ENCODE measurements around the gene MAPKAPK5. TPM values are rescaled to one million over a fixed set of nuclear protein-coding genes. Genes with fewer than 3 reads are reported as not detected.
"Not testable (repeated sequence)": the region's sequence is repeated elsewhere in the genome, so short reads cannot be mapped to it uniquely, and the experiment has no call there.

MAPKAPK5 gene, protein sequence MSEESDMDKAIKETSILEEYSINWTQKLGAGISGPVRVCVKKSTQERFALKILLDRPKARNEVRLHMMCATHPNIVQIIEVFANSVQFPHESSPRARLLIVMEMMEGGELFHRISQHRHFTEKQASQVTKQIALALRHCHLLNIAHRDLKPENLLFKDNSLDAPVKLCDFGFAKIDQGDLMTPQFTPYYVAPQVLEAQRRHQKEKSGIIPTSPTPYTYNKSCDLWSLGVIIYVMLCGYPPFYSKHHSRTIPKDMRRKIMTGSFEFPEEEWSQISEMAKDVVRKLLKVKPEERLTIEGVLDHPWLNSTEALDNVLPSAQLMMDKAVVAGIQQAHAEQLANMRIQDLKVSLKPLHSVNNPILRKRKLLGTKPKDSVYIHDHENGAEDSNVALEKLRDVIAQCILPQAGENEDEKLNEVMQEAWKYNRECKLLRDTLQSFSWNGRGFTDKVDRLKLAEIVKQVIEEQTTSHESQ
- total RNA-seq: 24.0 TPM

DNA sequence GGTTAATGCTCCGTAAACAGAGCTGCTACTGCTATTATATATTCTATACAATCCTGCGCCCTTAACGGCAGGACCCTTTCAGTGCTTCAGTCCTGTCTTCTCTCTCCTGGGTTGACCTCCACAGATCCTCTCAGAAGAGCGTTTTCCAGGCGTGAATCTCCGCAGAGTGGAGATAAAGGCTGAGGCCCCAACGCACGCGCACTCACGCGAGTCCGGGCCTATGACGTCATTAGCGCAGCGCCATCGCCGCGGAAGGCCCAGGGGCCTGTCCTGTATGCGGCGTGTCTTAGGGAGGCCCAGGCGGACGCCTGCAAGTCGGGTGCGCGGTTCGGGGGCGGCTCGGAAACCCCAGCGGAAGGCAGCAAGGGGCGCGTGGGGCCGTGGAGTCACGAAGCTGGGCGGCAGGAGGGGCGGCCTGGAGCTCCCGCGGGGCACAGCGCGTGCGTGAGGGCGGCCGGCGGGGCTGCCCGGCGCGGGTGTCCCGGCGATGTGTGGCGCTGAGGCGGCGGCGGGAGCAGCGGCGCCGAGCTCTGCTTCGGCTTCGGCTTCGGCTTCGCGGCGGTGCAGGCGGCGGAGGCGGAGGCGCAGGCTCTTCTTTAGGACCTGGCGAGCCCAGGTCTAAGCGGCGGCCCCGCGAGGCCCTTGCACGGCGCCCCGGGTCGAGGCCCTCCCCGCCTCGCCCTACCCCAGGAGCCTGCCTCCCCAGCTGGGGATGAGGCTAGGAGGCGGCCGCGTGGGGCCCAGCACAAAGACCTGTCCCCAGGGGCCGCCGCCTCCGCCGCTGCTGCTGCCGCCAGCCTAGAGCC lies at the start of gene MAPKAPK5:
MAPKAPK5 (plus strand) TSS at position 479 of the 806 bp plus-strand sequence. CDS start 506 bp downstream, outside the sequence.
- ATAC-seq: peak; percentile 97

DNA sequence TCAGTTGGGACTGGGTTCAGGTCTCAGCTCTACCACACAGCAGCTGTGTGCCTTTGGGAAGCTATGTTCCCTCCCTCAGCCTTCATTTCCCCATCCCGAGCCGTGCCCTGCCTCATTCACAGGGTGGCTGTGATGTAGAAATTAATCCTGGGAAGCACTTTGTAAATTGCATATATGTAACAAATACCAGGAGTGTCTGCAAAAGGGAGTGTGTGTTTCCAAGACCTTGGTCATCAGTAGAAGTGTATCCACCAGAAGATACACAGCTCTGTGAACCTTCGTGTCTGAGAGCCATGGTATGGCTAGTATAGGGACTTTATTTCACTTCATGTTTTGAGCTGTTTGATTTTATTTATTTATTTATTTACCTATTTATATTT lies 49.2 kb upstream of the MAPKAPK5 start:
- ATAC-seq: no peak

DNA sequence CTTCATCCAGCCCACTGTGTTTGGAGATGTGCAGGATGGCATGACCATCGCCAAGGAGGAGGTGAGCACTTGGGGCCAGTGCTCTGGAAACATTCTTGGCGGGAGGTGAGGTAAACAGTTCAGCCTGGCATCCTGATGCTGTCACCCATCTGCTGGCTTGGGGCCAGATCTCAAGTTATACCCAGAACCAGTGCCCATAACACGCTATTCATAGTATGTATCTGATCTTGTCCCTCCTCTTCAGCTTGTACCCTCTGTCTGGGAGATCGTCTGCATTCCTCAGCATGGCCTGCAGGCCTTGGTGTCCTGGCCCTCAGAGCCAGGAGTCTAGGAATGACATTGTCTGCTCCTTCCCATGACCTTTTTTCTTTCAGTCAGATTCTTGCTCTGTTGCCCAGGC lies 43.8 kb upstream of the MAPKAPK5 start:
- ATAC-seq: no peak

DNA sequence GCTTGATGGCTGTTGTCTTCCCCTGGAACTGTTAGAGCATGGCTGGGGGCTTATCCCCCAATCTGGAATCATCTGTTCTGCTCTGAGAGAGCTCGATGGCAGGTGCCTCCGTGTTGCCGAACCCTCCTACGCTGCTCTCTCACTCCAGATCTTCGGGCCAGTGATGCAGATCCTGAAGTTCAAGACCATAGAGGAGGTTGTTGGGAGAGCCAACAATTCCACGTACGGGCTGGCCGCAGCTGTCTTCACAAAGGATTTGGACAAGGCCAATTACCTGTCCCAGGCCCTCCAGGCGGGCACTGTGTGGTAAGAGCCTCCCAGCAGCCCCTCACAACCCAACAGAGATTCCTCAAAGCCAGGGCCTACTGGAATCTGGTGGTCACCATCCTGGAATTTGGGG lies 42.3 kb upstream of the MAPKAPK5 start:
- ATAC-seq: no peak

DNA sequence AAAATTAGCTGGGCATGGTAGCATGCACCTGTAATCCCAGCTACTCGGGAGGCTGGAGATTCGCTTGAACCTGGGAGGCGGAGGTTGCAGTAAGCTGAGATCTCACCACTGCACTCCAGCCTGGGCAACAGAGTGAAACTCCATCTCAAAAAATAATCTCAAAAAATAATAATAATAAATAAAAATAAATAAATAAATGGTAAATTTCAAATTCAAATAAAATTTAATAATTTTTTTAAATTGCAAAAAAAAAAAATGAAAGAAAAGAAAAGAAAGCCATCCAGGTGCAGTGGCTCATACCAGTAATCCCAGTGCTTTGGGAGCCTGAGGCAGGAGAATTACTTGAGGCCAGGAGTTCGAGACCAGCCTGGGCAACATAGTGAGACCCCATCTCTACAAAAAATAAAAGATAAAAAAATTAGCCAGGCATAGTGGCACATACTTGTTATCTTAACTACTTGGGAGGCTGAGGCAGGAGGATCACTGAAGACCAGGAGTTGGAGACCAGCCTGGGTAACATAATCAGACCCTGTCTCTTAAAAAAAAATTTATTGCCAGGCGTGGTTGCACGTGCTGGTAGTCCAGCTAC lies 38.9 kb upstream of the MAPKAPK5 start:
- no peak for ATAC-seq

DNA sequence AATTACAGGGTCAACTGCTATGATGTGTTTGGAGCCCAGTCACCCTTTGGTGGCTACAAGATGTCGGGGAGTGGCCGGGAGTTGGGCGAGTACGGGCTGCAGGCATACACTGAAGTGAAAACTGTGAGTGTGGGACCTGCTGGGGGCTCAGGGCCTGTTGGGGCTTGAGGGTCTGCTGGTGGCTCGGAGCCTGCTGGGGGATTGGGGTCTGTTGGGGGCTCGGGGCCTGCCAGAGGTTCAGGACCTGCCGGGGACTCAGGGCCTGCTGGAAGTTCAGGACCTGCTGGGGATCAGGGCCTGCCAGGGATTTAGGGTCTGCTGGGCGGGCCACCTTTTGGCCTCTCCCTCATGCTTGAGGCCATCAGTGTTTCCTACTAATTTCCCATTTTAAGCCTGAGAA lies 38.2 kb upstream of the MAPKAPK5 start:
- ATAC-seq: no peak

DNA sequence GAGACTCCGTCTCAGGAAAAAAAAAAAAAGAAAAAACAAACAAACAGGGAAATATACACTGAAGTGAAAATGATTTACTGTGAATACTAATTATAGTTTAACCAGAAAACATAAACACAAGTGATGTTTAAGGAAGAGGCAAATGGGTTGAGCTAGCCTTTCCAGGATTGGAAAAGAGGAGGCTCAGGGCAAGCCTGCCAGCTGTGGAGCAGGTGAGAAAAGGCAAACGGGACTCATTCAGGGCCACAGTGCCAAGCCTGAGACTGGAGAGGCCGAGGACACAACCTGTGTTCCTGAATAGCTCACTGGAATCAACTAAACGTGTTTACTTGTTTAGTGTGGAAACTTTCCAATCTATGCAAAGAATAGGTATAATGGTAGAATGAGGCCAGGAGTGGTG lies 35.7 kb upstream of the MAPKAPK5 start:
- no peak for ATAC-seq

DNA sequence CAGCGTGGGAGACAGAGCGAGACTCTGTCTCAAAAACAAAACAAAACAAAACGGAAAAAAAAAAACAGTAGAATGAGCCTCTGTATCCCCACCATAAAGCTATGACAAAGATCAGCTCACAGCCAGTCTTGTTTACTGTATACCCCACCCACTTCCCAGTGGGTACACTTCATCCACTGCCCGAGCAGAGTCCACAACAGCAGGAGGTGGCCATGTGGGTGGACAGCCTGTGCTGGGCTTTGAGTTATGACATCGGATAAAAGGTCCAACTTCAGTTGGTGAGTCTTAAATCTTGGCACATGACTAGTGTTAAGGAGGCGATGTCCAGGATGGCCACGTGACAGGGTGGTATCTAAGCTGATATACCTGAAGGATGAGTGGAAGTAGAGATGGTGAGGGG lies 34.8 kb upstream of the MAPKAPK5 start:
- no peak for ATAC-seq

DNA sequence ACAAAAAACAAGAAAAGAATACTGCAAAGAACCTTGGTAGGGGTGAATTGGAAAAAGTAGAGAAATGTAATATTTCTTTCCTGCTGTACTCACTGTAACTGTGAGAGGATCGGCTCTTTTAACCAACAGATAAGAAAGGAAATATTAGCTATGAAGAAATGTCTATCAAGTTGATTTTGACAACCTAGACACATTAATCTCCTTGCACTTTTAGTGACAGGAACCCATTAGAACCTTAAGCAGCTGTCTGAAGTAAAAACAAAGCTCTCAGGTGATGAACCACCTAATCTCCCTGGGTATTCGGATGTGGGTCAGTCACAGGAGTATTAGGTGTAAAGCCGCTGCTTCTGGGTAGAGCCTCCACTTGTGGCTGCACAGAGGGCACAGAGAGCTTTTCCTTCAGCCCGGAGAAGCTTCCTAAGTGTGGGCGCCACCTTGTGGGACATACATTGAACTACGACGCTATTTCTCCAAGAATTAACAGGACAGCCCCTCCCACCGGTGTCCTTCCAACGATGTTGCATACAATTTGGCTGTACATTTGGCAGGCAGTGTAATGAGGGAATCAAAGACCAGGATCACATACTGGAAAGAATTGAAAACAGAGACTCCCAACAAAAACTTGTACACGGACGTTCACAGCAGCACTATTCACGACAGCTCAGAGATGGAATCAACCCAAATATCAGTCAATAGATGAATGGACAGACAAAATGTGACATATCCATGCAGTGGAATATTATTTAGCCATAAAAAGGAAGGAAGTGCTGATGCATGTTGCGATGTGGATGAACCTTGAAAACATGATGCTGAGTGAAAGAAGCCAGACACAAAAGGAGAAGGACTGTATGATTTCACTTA lies 28.9 kb upstream of the MAPKAPK5 start:
- peak; percentile 95 for ATAC-seq

DNA sequence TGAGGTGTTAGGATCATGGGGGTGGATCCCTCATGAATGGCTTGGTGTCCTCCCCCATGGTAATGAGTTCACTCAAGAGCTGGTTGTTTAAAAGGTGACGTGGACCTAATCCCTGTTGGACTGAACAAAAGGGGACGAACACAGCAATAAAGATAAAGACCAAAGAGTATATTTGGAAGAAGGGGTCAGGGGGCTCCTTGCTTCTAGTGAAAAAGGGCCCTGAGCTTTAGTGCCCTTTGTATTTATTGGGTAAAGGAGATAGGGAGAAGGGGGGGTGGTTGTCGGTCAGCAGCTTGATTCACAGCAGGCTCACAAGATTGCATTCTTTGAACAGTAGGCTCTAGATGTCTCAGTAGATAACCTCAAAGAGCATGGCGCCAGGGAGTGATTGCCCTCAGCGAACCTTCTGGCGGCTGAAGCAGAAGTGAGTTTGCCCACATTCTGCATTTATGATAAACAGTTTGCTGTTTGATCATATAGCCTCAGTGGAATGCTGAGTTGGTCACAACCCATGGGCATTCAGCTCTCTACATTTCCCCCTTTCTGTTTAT lies 25.9 kb upstream of the MAPKAPK5 start:
- no peak for ATAC-seq

DNA sequence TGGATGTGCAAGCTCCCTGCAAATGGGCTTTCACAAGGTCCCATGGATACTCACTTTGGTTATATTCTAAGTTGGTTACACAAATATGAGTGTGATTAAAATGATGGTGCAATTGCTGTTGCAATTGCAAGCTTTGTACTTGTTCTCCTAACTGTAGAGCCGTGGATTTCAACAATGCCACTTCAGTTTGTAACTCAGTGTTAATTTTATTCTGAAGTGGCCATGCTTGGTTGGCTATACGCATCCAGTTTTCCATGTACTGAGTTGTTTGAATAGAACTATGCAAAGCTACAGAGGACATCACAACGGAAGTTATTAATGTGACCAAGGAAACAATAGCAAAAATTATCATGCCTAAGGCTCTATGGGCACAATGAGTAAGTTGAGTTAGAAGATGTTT lies 25.1 kb upstream of the MAPKAPK5 start:
- ATAC-seq: not testable (repeated sequence)

DNA sequence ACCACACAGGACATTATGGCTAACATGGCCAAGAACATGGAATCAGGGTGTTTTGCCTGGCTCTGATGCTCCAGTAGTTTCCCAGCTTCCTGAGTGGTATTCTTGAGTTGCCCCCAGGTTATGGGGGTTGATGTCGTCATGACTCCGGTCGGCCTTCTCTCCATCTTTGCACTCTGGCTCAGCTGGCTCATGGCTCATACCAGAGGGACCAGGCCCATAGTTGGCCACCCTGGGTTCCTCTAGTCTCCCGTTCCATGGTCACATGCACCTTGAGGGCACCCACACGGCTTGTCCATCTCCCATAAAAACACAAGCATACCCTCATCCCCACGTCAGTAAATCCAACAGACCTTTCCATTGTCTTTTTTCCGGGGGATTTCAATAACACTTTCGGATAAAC lies 23.7 kb upstream of the MAPKAPK5 start:
- no peak for ATAC-seq

DNA sequence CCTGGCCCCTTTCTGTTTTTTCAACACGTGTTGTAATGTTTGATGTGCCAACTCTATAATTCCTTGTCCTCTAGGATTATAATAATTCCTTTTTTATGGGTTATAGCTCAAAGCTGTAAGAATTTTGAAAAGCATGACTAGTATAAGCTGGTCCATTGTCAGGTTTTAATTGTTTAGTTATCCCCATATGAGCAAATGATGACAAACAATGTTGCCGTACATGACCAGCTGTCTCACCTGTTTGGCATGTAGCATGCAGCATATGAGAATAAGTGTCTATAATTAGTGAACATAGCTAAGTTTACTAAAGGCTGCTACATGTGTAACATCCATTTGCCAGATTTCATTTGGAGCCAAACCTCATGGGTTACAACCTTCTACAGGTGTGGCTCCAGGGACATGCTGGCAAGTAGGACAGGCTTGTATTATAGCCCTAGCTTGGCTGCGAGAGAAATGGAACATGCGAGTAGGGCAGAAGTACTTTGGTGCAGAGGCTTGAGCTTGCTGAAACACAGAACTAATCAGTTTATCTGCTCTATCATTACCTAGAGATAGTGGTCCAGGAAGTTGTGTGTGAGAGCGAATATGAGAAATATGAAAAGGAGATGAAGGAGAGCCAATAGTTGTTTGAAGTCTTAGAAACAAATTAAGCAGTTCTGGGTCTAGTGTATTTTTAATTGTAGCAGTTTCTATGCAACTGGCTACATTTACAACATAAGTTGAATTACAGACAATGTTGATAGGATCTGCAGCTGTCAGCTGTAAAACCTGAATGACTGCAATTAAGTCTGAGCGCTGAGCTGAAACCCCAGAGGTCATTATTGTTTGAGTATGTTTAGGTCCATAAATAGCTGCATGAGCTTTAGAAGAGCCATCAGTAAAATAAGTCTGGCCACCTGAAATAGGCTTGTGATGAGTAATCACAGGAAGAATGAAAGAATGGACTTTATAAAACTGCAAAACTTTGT lies 22.6 kb upstream of the MAPKAPK5 start:
- ATAC-seq: peak; percentile 31

DNA sequence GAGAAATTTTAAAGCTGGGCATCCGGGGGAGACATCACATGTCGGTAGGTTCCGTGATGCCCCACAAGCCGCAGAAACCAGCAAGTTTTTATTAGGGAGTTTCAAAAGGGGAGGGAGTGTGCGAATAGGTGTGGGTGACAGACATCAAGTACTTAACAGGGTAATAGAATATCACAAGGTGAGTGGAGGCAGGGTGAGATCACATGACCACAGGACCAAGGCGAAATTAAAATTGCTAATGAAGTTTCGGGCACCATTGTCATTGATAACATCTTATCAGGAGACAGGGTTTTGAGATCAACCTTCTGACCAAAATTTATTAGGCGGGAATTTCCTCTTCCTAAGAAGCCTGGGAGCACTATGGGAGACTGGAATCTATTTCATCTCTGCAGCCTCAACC lies 21.2 kb upstream of the MAPKAPK5 start:
- not testable (repeated sequence) for ATAC-seq

DNA sequence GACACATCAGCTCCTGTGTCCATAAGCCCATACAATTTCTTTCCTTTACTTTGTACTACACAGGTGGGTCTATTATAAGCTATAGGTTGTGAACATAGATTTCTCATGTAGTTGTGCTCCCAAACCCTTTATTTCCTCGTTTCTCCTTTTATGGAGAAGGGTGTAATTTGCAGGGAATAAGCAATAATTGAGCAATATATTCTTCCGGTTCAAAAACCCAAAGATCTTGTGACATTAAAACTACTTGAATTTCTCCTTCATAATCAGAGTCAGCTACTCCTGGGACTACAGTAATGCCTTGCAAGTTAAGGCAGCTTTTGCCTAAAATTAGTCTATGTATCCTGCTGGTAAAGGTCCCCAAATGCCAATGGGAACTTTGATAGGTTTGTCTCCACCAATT lies 19.1 kb upstream of the MAPKAPK5 start:
- no peak for ATAC-seq

DNA sequence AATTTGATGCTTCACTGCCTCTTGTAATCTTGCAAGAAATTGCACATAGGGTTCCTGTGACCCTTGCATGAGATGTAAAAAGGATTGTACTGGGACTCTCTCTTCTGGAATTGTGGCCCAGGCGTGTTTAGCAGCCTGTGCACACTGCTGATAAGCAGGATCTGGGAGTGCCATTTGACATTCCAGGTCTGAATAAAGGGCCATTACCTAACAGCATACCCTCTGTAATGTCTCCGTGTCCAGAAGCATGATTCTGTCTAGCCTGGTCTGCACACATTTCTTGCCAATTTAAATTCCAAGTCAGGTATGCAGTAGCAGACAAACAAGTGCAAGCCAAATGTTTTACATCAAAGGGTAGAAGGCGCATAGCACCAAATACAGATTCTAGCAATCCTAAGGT lies 18.1 kb upstream of the MAPKAPK5 start:
- ATAC-seq: no peak

DNA sequence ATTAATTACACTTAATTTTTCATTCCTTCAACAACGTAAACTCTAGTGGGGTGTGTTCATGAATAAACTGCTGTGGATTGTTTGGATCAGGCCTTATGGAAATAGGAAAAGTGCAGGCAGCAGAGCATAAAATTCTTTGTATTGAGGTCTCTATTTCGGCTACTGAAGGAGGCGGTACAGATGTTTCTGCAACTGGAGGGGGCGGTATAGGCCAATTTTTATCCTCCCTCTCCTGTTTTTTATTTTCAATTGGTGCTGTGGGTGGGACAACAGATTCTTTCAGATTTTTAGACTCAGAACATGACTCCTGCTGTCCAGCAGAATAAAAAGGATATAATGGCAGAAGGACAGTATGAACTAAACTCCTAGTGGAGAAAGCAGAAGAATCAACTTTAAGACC lies 17.7 kb upstream of the MAPKAPK5 start:
- not testable (repeated sequence) for ATAC-seq

DNA sequence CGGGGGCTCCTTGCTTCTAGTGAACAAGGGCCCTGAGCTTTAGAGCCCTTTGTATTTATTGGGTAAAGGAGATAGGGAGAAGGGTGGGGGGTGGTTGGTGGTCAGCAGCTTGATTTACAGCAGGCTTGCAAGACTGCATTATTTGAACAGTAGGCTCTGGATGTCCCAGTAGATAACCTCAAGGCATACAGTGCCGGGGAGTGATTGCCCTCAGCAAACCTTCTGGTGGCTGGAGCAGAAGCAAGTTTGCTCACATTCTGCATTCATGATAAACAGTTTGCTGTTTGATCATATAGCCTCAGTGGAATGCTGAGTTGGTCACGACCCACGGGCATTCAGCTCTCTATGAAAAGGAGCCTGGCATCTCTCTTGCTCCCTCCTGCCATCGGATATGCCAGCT lies 16.5 kb upstream of the MAPKAPK5 start:
- ATAC-seq: no peak

DNA sequence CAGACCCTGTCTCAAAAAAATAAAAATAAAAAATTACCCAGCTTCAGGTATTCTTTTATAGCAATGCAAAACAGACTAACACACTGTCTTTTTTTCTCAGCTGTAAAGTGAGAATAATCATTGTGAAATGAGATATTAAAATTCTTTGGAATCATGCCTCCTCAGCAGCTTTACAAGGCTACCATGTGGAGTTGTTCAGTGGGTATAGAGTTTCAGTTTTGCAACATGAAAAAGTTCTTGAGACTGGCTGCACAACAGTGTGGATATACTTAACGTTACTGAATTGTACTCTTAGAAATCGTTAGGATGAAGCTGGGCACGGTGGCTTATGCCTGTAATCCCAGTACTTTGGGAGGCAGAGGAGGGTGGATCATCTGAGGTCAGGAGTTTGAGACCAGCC lies 15.7 kb upstream of the MAPKAPK5 start:
- ATAC-seq: no peak

DNA sequence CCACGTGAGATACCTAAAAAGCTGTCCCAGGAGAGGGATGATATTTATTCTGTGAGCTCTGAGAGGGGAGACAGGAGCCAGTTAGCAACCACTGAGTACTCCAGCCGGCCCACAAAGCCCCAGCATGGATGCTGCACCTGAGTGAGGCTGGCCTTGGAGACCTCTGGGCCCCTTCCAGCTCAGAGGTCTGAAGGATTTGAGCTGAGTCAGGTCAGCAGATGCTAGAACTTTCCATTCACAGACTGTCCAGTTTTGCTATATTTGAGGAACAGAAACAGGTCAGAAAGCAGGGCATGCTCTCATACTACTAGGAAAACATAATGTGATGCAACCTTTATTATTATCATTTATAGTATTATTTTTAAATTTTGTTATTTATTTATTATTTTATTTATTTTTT lies 15.0 kb upstream of the MAPKAPK5 start:
- ATAC-seq: no peak

DNA sequence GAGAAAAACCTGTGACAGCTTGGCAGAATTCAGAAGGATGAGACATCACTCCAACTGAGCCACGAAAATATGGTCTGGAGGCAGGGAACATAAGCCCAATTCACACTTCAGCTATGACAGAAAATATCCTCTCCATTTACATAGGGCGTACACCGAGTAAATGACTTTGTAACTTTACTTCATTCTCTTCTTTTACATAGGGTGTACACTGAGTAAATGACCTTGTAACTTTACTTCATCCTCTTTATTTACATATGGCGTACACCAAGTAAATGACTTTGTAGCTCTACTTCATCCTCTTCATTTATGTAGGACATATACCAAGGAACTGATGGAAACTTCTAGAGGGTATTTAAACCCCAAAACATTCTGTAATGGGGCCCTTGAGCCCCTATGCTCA lies 14.1 kb upstream of the MAPKAPK5 start:
- ATAC-seq: no peak

All from esophagus mucosa (tissue), 1 donor.